ENCODE data around the gene JAKMIP1.

- TF ChIP-seq CTCF (IDR thresholded peaks at IDR 0.05) (no peak), EZH2 (IDR thresholded peaks at IDR 0.05; ENCODE audit: borderline replicate concordance, insufficient read depth, low read depth, low read length, poor library complexity, severe bottlenecking) (no peak)
Measured at GRCh38 chr4:6029254-6029653, 171.1 kb downstream of the JAKMIP1 start.
